ACHN (cell line): ENCODE data around the gene MICALL2.

Experiments used
- DNase-seq: peaks from one replicate; pipeline ENCODE4 v3.0.0-alpha.2; 2015
- in situ Hi-C: cut with HindIII; loops from 2 replicates; pipeline ENCODE4 v1.10.0; 2017; ENCODE audit warnings: low sequenced_read_pairs, low pct_ligation_motif_present, low pct_unique_long_range_greater_than_20kb

The MICALL2 gene

GRCh38 chr7:1427064-1427657 is 32.1 kb downstream of the MICALL2 start:
- in situ Hi-C loops: no loop called here
- DNase-seq: no peak

- DNase-seq: no peak
- in situ Hi-C loops: no loop called here
Observed at GRCh38 chr7:1426474-1426873, 32.8 kb downstream of the MICALL2 start.

GRCh38 chr7:1425292-1426136 is 33.8 kb downstream of the MICALL2 start:
- no peak for DNase-seq
- in situ Hi-C loops: no loop called here

GRCh38 chr7:1424041-1424440 is 35.2 kb downstream of the MICALL2 start:
- DNase-seq: no peak
- in situ Hi-C loops: no loop called here

GRCh38 chr7:1423264-1423811 is 35.9 kb downstream of the MICALL2 start:
- in situ Hi-C loops: no loop called here
- no peak for DNase-seq

GRCh38 chr7:1422512-1423263 is 36.6 kb downstream of the MICALL2 start:
- DNase-seq: no peak

GRCh38 chr7:1421946-1422345 is 37.3 kb downstream of the MICALL2 start:
- no peak for DNase-seq
- in situ Hi-C loops: no loop called here

More at GRCh38 chr7:1422512-1423263, 36.6 kb downstream of the MICALL2 start:
- in situ Hi-C loops: no loop called here

GRCh38 chr7:1421020-1421790 is 38.1 kb downstream of the MICALL2 start:
- DNase-seq: no peak
- in situ Hi-C loops: no loop called here

GRCh38 chr7:1419688-1420087 is 39.6 kb downstream of the MICALL2 start:
- no peak for DNase-seq
- in situ Hi-C loops: no loop called here

GRCh38 chr7:1419310-1419634 is 40.0 kb downstream of the MICALL2 start:
- in situ Hi-C loops: no loop called here
- no peak for DNase-seq

GRCh38 chr7:1418505-1419309 is 40.6 kb downstream of the MICALL2 start:
- in situ Hi-C loops: no loop called here
- DNase-seq: peak; percentile 46

GRCh38 chr7:1415389-1415990 is 43.8 kb downstream of the MICALL2 start:
- in situ Hi-C loops: no loop called here
- DNase-seq: no peak

- in situ Hi-C loops: no loop called here
- DNase-seq: no peak
Observed at GRCh38 chr7:1413936-1414639, 45.2 kb downstream of the MICALL2 start.

- DNase-seq: peak; percentile 93
- in situ Hi-C loops: no loop called here
Observed at GRCh38 chr7:1412322-1413261, 46.7 kb downstream of the MICALL2 start.

GRCh38 chr7:1411414-1411813 is 47.9 kb downstream of the MICALL2 start:
- in situ Hi-C loops: no loop called here
- no peak for DNase-seq

- in situ Hi-C loops: no loop called here
- no peak for DNase-seq
Observed at GRCh38 chr7:1410992-1411391, 48.3 kb downstream of the MICALL2 start.
